ENCODE data around the gene PFKP.
"Not testable (repeated sequence)": the region's sequence is repeated elsewhere in the genome, so short reads cannot be mapped to it uniquely, and the experiment has no call there.

The PFKP gene

GRCh38 chr10:3154666-3155065 is 87.3 kb downstream of the PFKP start:
- peak; percentile 18 for DNase-seq

- no peak for DNase-seq
Measured at GRCh38 chr10:3159152-3159551, 91.8 kb downstream of the PFKP start.

GRCh38 chr10:3162533-3162932 is 95.2 kb downstream of the PFKP start:
- DNase-seq = no peak

- no peak for DNase-seq
Measured at GRCh38 chr10:3163879-3164278, 96.5 kb downstream of the PFKP start.

GRCh38 chr10:3165196-3165595 is 97.8 kb downstream of the PFKP start:
- no peak for DNase-seq

GRCh38 chr10:3166496-3167290 is 99.3 kb downstream of the PFKP start:
- no peak for DNase-seq

GRCh38 chr10:3167611-3168330 is 100.4 kb downstream of the PFKP start:
- DNase-seq = no peak

- no peak for DNase-seq
Measured at GRCh38 chr10:3169271-3169670, 101.9 kb downstream of the PFKP start.

GRCh38 chr10:3169673-3170072 is 102.3 kb downstream of the PFKP start:
- DNase-seq = no peak

- DNase-seq = not testable (repeated sequence)
Measured at GRCh38 chr10:3171488-3171887, 104.1 kb downstream of the PFKP start.

- DNase-seq = no peak
Measured at GRCh38 chr10:3172081-3172445, 104.7 kb downstream of the PFKP start.

GRCh38 chr10:3172446-3173170 is 105.3 kb downstream of the PFKP start, which contains the start of gene PITRM1:
Gene PITRM1 (minus strand): TSS chr10:3172782. CDS start chr10:3172772, 10 bp downstream.
- peak; percentile 97 for DNase-seq

- DNase-seq = peak; percentile 77
Measured at GRCh38 chr10:3173171-3173878, 106.0 kb downstream of the PFKP start.

GRCh38 chr10:3178042-3178441 is 110.7 kb downstream of the PFKP start:
- no peak for DNase-seq

- no peak for DNase-seq
Measured at GRCh38 chr10:3179174-3179573, 111.8 kb downstream of the PFKP start.

GRCh38 chr10:3180355-3181025 is 113.1 kb downstream of the PFKP start:
- DNase-seq = no peak

GRCh38 chr10:3185386-3185785 is 118.0 kb downstream of the PFKP start:
- no peak for DNase-seq

- DNase-seq = no peak
Measured at GRCh38 chr10:3186368-3186767, 119.0 kb downstream of the PFKP start.
